Measurements from ENCODE around the gene IMMP2L.

Gene IMMP2L

GRCh38 chr7:111212857-111213523 is 349.3 kb downstream of the IMMP2L start:
- DNase-seq (ENCODE audit: low spot score in 2 of 2) (no peak), ATAC-seq (ENCODE audit: low read depth) (no peak)
- no peak overlapping the region for H3K4me3 Mint-ChIP-seq
- no peaks in the 10 kb centered on the region for H3K27me3 Mint-ChIP-seq
- H3K4me1 Mint-ChIP-seq: no peaks in the 10 kb centered on the region
- no peak overlapping the region for H3K27ac Mint-ChIP-seq
- H3K9me3 Mint-ChIP-seq: no peaks in the 10 kb centered on the region
- H3K36me3 Mint-ChIP-seq: peaks cover 16% of the 10 kb centered on the region

GRCh38 chr7:111210996-111211395 is 351.3 kb downstream of the IMMP2L start:
- H3K27me3 Mint-ChIP-seq: no peaks in the 10 kb centered on the region
- H3K9me3 Mint-ChIP-seq: no peaks in the 10 kb centered on the region
- H3K4me3 Mint-ChIP-seq: no peak overlapping the region
- H3K4me1 Mint-ChIP-seq: no peaks in the 10 kb centered on the region
- H3K27ac Mint-ChIP-seq: no peak overlapping the region
- DNase-seq (ENCODE audit: low spot score in 2 of 2) (no peak), ATAC-seq (ENCODE audit: low read depth) (no peak)
- H3K36me3 Mint-ChIP-seq: peaks cover 16% of the 10 kb centered on the region

GRCh38 chr7:111210043-111210442 is 352.2 kb downstream of the IMMP2L start:
- H3K4me1 Mint-ChIP-seq: no peaks in the 10 kb centered on the region
- no peak for ATAC-seq (ENCODE audit: low read depth)
- H3K27me3 Mint-ChIP-seq: no peaks in the 10 kb centered on the region

GRCh38 chr7:111205251-111205650 is 357.0 kb downstream of the IMMP2L start:
- Mint-ChIP-seq H3K27ac (no peak overlapping the region), H3K4me3 (no peak overlapping the region), H3K9me3 (no peaks in the 10 kb centered on the region), H3K4me1 (no peaks in the 10 kb centered on the region), H3K27me3 (no peaks in the 10 kb centered on the region), H3K36me3 (peaks cover 14% of the 10 kb centered on the region)
- ATAC-seq (ENCODE audit: low read depth) (no peak), DNase-seq (ENCODE audit: low spot score in 2 of 2) (no peak)

More at GRCh38 chr7:111210043-111210442, 352.2 kb downstream of the IMMP2L start:
- peaks cover 16% of the 10 kb centered on the region for H3K36me3 Mint-ChIP-seq
- DNase-seq (ENCODE audit: low spot score in 2 of 2): no peak
- no peak overlapping the region for H3K27ac Mint-ChIP-seq
- H3K9me3 Mint-ChIP-seq: no peaks in the 10 kb centered on the region
- no peak overlapping the region for H3K4me3 Mint-ChIP-seq

- no peak for ATAC-seq (ENCODE audit: low read depth)
- DNase-seq (ENCODE audit: low spot score in 2 of 2): no peak
- Mint-ChIP-seq H3K4me3 (no peak overlapping the region), H3K36me3 (peaks cover 15% of the 10 kb centered on the region), H3K4me1 (peaks cover 3% of the 10 kb centered on the region), H3K27ac (no peak overlapping the region), H3K27me3 (no peaks in the 10 kb centered on the region), H3K9me3 (no peaks in the 10 kb centered on the region)
Measured at GRCh38 chr7:111202321-111202720, 360.0 kb downstream of the IMMP2L start.

- no peak for DNase-seq (ENCODE audit: low spot score in 2 of 2)
- peaks cover 3% of the 10 kb centered on the region for H3K4me1 Mint-ChIP-seq
- no peaks in the 10 kb centered on the region for H3K9me3 Mint-ChIP-seq
- H3K27me3 Mint-ChIP-seq: no peaks in the 10 kb centered on the region
- H3K27ac Mint-ChIP-seq: no peak overlapping the region
- peaks cover 13% of the 10 kb centered on the region for H3K36me3 Mint-ChIP-seq
- ATAC-seq (ENCODE audit: low read depth): no peak
- H3K4me3 Mint-ChIP-seq: no peak overlapping the region
Measured at GRCh38 chr7:111199643-111200042, 362.6 kb downstream of the IMMP2L start.

- no peak overlapping the region for H3K27ac Mint-ChIP-seq
- H3K27me3 Mint-ChIP-seq: no peaks in the 10 kb centered on the region
- no peak overlapping the region for H3K4me3 Mint-ChIP-seq
- no peaks in the 10 kb centered on the region for H3K9me3 Mint-ChIP-seq
- H3K36me3 Mint-ChIP-seq: peaks cover 13% of the 10 kb centered on the region
- DNase-seq (ENCODE audit: low spot score in 2 of 2) (no peak), ATAC-seq (ENCODE audit: low read depth) (no peak)
- peaks cover 3% of the 10 kb centered on the region for H3K4me1 Mint-ChIP-seq
Measured at GRCh38 chr7:111198255-111198654, 364.0 kb downstream of the IMMP2L start.

- Mint-ChIP-seq H3K9me3 (no peaks in the 10 kb centered on the region), H3K36me3 (peaks cover 9% of the 10 kb centered on the region), H3K27me3 (no peaks in the 10 kb centered on the region), H3K27ac (no peak overlapping the region), H3K4me3 (no peak overlapping the region), H3K4me1 (peaks cover 3% of the 10 kb centered on the region)
- ATAC-seq (ENCODE audit: low read depth) (no peak), DNase-seq (ENCODE audit: low spot score in 2 of 2) (no peak)
Measured at GRCh38 chr7:111196655-111197054, 365.6 kb downstream of the IMMP2L start.

GRCh38 chr7:111192614-111193413 is 369.5 kb downstream of the IMMP2L start:
- Mint-ChIP-seq H3K27me3 (no peaks in the 10 kb centered on the region), H3K36me3 (peaks cover 9% of the 10 kb centered on the region), H3K4me3 (no peak overlapping the region), H3K27ac (no peak overlapping the region), H3K4me1 (no peaks in the 10 kb centered on the region), H3K9me3 (peaks cover 3% of the 10 kb centered on the region)
- no peak for ATAC-seq (ENCODE audit: low read depth)
- DNase-seq (ENCODE audit: low spot score in 2 of 2): no peak

GRCh38 chr7:111190804-111191203 is 371.5 kb downstream of the IMMP2L start:
- ATAC-seq (ENCODE audit: low read depth) (no peak), DNase-seq (ENCODE audit: low spot score in 2 of 2) (no peak)
- H3K4me1 Mint-ChIP-seq: no peaks in the 10 kb centered on the region
- H3K9me3 Mint-ChIP-seq: peaks cover 3% of the 10 kb centered on the region
- H3K27ac Mint-ChIP-seq: no peak overlapping the region
- H3K27me3 Mint-ChIP-seq: no peaks in the 10 kb centered on the region
- H3K36me3 Mint-ChIP-seq: peaks cover 9% of the 10 kb centered on the region
- H3K4me3 Mint-ChIP-seq: no peak overlapping the region

GRCh38 chr7:111184987-111185386 is 377.3 kb downstream of the IMMP2L start:
- DNase-seq (ENCODE audit: low spot score in 2 of 2) (no peak), ATAC-seq (ENCODE audit: low read depth) (no peak)
- Mint-ChIP-seq H3K9me3 (peaks cover 3% of the 10 kb centered on the region), H3K4me1 (no peaks in the 10 kb centered on the region), H3K4me3 (no peak overlapping the region), H3K36me3 (peaks cover 6% of the 10 kb centered on the region), H3K27me3 (no peaks in the 10 kb centered on the region), H3K27ac (no peak overlapping the region)

GRCh38 chr7:111183321-111183720 is 379.0 kb downstream of the IMMP2L start:
- H3K4me3 Mint-ChIP-seq: no peak overlapping the region

GRCh38 chr7:111180338-111180737 is 382.0 kb downstream of the IMMP2L start:
- Mint-ChIP-seq H3K9me3 (no peaks in the 10 kb centered on the region), H3K27ac (no peak overlapping the region), H3K36me3 (peaks cover 2% of the 10 kb centered on the region), H3K27me3 (no peaks in the 10 kb centered on the region), H3K4me1 (no peaks in the 10 kb centered on the region), H3K4me3 (no peak overlapping the region)
- ATAC-seq (ENCODE audit: low read depth): no peak
- no peak for DNase-seq (ENCODE audit: low spot score in 2 of 2)

More at GRCh38 chr7:111183321-111183720, 379.0 kb downstream of the IMMP2L start:
- no peaks in the 10 kb centered on the region for H3K4me1 Mint-ChIP-seq
- ATAC-seq (ENCODE audit: low read depth) (no peak), DNase-seq (ENCODE audit: low spot score in 2 of 2) (no peak)
- H3K27ac Mint-ChIP-seq: no peak overlapping the region
- peaks cover 6% of the 10 kb centered on the region for H3K36me3 Mint-ChIP-seq
- no peaks in the 10 kb centered on the region for H3K27me3 Mint-ChIP-seq
- peaks cover under 1% of the 10 kb centered on the region for H3K9me3 Mint-ChIP-seq

GRCh38 chr7:111175908-111176441 is 386.3 kb downstream of the IMMP2L start:
- Mint-ChIP-seq H3K9me3 (no peaks in the 10 kb centered on the region), H3K36me3 (peaks cover 2% of the 10 kb centered on the region), H3K27me3 (no peaks in the 10 kb centered on the region), H3K4me1 (no peaks in the 10 kb centered on the region), H3K4me3 (no peak overlapping the region), H3K27ac (no peak overlapping the region)
- DNase-seq (ENCODE audit: low spot score in 2 of 2) (no peak), ATAC-seq (ENCODE audit: low read depth) (no peak)
